HL-60/S4 treated with phorbol 12-myristate 13-acetate at 8.2 ng/mL for 4 days and 3 days (cell line): Measurements from ENCODE around the gene TFAM.

Experiments used
- in situ Hi-C: fragments of 300-500 bp; cut with MboI; formaldehyde crosslinking; loops from 2 replicates; pipeline ENCODE4 v1.15.0; 2022; ENCODE audit warnings: low sequenced_read_pairs

Gene TFAM

DNA sequence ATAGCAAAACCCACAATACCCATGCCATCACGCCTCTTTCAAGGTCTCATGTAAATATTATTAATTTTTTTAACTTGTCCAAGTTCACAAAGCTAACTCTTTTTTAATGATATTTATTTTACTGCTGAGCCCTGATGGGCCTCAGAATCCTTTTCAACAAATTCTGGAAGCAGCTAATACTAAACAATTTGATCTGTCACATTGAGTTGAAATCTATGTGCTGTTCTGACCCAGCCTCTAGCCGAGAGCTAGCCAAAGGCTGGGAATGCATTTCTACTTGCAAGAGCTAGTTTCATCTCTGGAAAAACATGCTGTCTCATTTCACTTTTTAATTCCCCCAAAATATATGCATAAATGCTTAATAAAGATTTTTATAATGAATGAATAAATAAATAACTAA lies 47.9 kb downstream of the TFAM start:
- in situ Hi-C loops, result no loop called here

- in situ Hi-C loops, result no loop called here
These were observed 48.4 kb downstream of the TFAM start for GRCh38 chr10:58433571-58433970.

DNA sequence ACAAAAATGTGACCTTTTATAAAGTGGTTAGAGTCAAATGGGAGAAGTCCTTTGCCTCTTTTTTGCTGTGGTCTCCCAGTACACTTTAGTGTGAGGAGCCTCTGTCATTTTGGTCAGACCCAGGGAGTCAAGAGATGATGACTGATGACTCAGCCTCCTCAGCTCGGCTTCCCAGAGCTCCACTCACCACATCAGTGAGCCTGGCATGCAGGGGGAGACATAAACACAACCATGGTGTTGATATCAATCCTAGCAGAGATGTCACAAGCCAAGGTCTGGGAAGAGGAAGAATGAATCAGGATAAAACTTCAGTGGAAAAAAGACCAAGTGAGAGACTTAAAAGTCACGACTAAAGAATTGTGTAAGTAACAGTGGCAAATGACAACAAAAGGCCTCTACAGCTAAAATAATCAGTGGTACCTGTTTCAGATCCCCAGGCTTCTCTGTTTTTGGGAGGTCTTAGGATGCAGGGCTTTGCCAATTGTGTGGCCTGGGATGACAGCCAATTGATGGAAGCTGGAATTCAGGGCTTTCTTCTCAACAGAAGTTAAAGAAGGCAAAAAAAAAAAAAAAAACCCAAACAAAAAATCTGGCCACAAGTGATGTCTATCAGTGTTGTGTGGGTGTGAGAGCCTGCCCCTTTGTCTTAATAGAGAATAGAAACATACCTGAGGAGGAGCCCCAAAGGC lies 50.2 kb downstream of the TFAM start:
- in situ Hi-C loops, result no loop called here

GRCh38 chr10:58436071-58436470 lies 50.9 kb downstream of the TFAM start:
- in situ Hi-C loops, result no loop called here

- in situ Hi-C loops, result no loop called here
These were observed 53.2 kb downstream of the TFAM start for GRCh38 chr10:58438340-58438871.

DNA sequence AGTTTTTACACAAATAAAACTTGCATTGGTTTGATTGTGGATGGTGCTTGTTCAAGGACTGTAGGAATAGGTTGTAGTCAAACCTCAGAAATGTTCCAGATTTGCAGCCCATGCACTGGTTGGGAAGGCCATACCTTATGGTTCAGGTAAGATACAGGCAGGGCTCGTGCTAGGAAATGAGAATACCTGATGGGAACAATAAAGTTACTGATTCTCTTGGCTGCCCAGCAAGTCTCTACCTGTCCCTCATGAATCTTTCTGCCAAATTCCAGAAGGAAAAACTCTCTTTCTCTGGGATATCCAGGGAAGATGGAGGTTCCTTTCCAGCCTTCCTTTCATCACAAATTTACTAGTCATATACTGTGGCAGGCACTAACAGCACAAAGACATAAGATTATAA lies 53.8 kb downstream of the TFAM start:
- in situ Hi-C loops, result no loop called here

DNA sequence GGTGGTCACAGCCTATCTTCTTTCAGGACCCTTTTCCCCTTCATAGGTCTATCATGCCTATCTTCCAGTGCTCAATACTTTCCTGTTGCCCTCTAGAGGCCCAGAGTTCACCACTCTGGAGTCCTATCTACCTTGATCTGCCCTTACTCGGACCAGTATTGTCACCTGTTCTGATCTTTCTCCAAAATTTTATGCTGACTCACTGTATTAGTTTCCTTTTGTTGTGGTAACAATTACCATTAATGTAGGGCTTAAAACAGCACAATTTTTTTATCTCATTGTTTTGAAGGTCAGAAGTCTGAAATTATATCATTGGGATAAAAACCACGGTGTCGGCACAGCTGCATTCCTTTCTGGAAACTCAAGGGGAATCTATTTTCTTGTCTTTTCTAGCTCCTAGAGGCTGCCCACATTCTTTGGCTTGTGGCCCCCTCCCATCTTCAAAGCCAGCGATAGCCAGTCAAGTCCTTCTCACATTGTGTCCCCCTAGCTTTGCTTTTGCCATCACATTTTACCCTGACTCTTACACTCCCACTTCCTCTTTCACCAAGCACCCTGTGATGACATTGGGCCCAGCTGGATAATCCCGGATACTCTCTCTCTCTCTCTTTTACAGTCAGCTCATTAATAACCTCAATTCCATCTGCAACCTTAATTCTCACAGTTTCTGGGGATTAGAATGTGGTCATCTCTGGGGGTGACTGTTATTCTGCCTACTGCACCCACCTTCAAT lies 54.6 kb downstream of the TFAM start:
- in situ Hi-C loops, result no loop called here

- in situ Hi-C loops, result no loop called here
These were observed 55.3 kb downstream of the TFAM start for GRCh38 chr10:58440484-58440883.

- in situ Hi-C loops, result no loop called here
These were observed 59.1 kb downstream of the TFAM start for GRCh38 chr10:58444321-58444720.

DNA sequence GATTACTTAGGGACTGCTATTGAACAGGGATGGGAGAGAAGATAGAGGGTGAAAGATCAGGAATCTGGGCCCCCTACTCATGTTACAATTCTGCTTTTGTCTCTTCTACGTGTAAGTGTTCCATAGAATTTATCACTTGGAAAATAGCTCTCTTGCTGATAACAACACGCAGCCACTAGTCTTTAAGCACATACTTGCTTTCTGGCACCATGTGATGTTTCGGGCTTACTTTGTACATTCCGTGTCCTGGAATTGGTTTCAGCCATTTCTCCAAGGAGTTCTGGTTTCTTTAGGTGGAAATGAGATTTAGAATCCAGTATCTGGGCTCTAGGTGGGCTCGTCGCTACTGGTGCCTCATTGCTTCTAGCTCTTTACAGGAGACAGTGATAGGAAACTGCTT lies 59.7 kb downstream of the TFAM start:
- in situ Hi-C loops, result no loop called here

DNA sequence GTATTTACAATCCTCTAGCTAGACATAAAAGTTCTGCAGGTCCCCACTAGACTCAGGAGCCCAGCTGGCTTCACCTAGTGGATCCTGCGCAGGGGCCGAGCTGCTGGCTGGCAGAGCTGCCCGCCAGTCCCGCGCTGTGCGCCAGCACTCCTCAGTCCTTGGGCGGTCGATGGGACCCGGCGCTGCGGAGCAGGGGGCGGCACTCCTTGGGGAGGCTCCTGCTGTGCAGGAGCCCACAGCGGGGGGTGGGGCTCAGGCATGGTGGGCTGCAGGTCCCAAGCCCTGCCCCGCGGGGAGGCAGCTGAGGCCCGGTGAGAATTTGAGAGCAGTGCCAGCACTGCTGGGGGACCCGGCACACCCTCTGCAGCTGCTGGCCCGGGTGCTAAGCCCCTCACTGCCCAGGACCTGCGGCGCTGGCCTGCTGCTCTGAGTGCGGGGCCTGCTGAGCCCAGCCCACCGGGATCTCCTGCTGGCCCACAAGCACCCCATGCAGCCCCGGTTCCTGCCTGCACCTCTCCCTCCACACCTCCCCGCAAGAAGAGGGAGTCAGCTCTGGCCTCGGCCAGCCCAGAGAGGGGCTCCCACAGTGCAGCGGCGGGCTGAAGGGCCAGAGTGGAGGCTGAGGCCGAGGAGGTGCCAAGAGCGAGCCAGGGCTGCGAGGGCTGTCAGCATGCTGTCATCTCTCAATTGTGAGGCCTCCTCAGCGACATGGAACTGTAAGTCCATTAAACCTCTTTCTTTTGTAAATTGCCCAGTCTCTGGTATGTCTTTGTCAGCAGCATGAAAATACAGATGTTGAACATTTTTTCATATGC lies 63.1 kb downstream of the TFAM start:
- in situ Hi-C loops, result no loop called here
